Activated effector memory CD4-positive, alpha-beta T cell treated with anti-CD3 and anti-CD28 coated beads, Interleukin-2, amount 50 U/mL, for 16 hours (primary cell): ENCODE measurements around the gene RPL39L.

Experiments used
- DNase-seq: peaks from one replicate; pipeline ENCODE4 v3.0.0-alpha.2; 2020

The RPL39L gene

GRCh38 chr3:187086831-187087230 is 52.5 kb downstream of the RPL39L start:
- no peak for DNase-seq

GRCh38 chr3:187085933-187086332 is 53.4 kb downstream of the RPL39L start:
- DNase-seq: no peak

- no peak for DNase-seq
These were observed 54.2 kb downstream of the RPL39L start for GRCh38 chr3:187085021-187085666.

GRCh38 chr3:187084580-187084979 is 54.7 kb downstream of the RPL39L start:
- DNase-seq: no peak

GRCh38 chr3:187084126-187084525 is 55.2 kb downstream of the RPL39L start:
- DNase-seq: no peak

- DNase-seq: peak; percentile 27
These were observed 56.4 kb downstream of the RPL39L start for GRCh38 chr3:187082758-187083375.

GRCh38 chr3:187080799-187081450 is 58.4 kb downstream of the RPL39L start:
- DNase-seq: no peak

- DNase-seq: peak; percentile 44
These were observed 59.9 kb downstream of the RPL39L start for GRCh38 chr3:187079090-187080022.

GRCh38 chr3:187077537-187077936 is 61.8 kb downstream of the RPL39L start:
- DNase-seq: no peak

- DNase-seq: peak; percentile 30
These were observed 62.2 kb downstream of the RPL39L start for GRCh38 chr3:187077085-187077484.

GRCh38 chr3:187076297-187076696 is 63.0 kb downstream of the RPL39L start:
- peak; percentile 24 for DNase-seq

GRCh38 chr3:187074846-187075245 is 64.5 kb downstream of the RPL39L start:
- no peak for DNase-seq

- no peak for DNase-seq
These were observed 65.7 kb downstream of the RPL39L start for GRCh38 chr3:187073581-187074098.

- DNase-seq: peak; percentile 14
These were observed 66.8 kb downstream of the RPL39L start for GRCh38 chr3:187072511-187072910.

GRCh38 chr3:187072102-187072501 is 67.2 kb downstream of the RPL39L start:
- peak; percentile 50 for DNase-seq
